HL-60 (cell line): ENCODE results near the gene KRT74.

Source experiments
- DNase-seq, 2 experiments: peaks; one replicate each; pipeline ENCODE4 v3.0.0-alpha.2; 2010 to 2020; ENCODE audit warnings: low read depth in 1 of 2, low spot score in 1 of 2
- H3K27ac ChIP-seq: fragments of 250-450 bp; sonication (Bioruptor Pico); replicated peaks from 2 replicates; pipeline ENCODE4 v1.5.1; 2020; ENCODE audit warnings: mild to moderate bottlenecking, moderate library complexity
- H3K27me3 ChIP-seq: fragments of 250-450 bp; sonication (Bioruptor Pico); 2 replicates; pipeline ENCODE4 v1.5.1; 2021; ENCODE audit warnings: mild to moderate bottlenecking, moderate library complexity; ENCODE audit not compliant: insufficient read depth, poor library complexity, severe bottlenecking
- H3K4me3 ChIP-seq: replicated peaks from 2 replicates; pipeline ENCODE4 v1.5.1; 2011; ENCODE audit warnings: mild to moderate bottlenecking, control low read depth, low read length; ENCODE audit not compliant: insufficient read depth
- GABPA ChIP-seq: IDR thresholded peaks from 2 replicates; pipeline ENCODE4 v1.6.1; 2012; ENCODE audit warnings: low read depth
- POLR2AphosphoS5 ChIP-seq: IDR thresholded peaks from 2 replicates; pipeline ENCODE4 v1.6.1; 2012; ENCODE audit warnings: low read depth
- REST ChIP-seq: IDR thresholded peaks from 2 replicates; pipeline ENCODE4 v1.6.1; 2012; ENCODE audit warnings: low read depth; ENCODE audit not compliant: insufficient replicate concordance
- SPI1 ChIP-seq: IDR thresholded peaks from 2 replicates; pipeline ENCODE4 v1.6.1; 2012; ENCODE audit warnings: low read depth, mild to moderate bottlenecking, borderline replicate concordance
- TF ChIP-seq, protein P1 (sequence below): IDR thresholded peaks from one replicate; pipeline ENCODE4 v1.5.1; 2011; ENCODE audit warnings: low read length, control low read depth, inconsistent platforms; ENCODE audit not compliant: insufficient read depth

The KRT74 gene

GRCh38 chr12:52524898-52525591, 48.6 kb downstream of the KRT74 start:
- no peak overlapping the region for H3K27ac ChIP-seq
- no peak overlapping the region for H3K4me3 ChIP-seq
- TF ChIP-seq SPI1 (no peak), POLR2AphosphoS5 (no peak), REST (no peak), GABPA (no peak)
- TF ChIP-seq, protein P1, sequence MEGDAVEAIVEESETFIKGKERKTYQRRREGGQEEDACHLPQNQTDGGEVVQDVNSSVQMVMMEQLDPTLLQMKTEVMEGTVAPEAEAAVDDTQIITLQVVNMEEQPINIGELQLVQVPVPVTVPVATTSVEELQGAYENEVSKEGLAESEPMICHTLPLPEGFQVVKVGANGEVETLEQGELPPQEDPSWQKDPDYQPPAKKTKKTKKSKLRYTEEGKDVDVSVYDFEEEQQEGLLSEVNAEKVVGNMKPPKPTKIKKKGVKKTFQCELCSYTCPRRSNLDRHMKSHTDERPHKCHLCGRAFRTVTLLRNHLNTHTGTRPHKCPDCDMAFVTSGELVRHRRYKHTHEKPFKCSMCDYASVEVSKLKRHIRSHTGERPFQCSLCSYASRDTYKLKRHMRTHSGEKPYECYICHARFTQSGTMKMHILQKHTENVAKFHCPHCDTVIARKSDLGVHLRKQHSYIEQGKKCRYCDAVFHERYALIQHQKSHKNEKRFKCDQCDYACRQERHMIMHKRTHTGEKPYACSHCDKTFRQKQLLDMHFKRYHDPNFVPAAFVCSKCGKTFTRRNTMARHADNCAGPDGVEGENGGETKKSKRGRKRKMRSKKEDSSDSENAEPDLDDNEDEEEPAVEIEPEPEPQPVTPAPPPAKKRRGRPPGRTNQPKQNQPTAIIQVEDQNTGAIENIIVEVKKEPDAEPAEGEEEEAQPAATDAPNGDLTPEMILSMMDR: no peak
- H3K27me3 ChIP-seq: no peaks in the 10 kb centered on the region
- no peak for DNase-seq

DNA sequence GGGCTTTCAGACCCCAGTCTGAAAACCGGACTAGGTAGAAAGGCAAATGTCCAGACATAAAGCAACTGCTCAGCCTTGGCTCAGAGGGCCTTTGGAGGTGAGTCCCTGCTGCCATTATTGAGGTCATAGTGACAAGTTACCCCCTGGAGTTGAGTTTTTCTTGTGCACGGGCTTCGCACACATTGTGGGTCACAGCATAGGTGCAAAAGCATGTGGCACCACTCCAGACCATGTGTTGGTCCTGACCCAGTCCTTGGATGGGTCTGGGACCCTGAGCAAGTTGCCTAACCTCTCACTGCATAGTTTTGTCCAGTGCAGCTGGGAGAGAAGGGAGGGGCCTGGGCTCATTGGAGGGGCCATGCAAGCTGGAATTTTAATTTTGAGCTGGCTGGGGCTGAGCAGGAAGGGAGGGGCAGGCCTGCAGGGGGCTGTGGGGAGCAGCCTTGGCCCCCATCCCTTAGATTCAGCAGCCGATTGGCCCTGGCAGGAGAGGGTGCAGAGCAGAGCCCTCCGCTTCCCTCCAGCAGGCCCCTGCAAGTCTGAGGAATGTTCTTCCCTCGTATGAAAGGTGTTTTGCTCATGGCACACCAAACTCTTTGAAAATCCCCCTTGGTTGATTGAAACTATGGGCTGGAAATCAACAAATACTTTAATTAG, 49.3 kb downstream of the KRT74 start:
- Histone ChIP-seq H3K27ac (no peak overlapping the region), H3K4me3 (no peak overlapping the region), H3K27me3 (no peaks in the 10 kb centered on the region)
- no peak for TF ChIP-seq REST
- TF ChIP-seq POLR2AphosphoS5: no peak
- no peak for TF ChIP-seq SPI1
- TF ChIP-seq GABPA: no peak
- TF ChIP-seq, protein P1: no peak
- no peak for DNase-seq

- DNase-seq: no peak
- Histone ChIP-seq H3K27ac (no peak overlapping the region), H3K4me3 (no peak overlapping the region), H3K27me3 (no peaks in the 10 kb centered on the region)
- TF ChIP-seq, protein P1: no peak
- no peak for TF ChIP-seq REST
- TF ChIP-seq SPI1: no peak
- TF ChIP-seq GABPA: no peak
- TF ChIP-seq POLR2AphosphoS5: no peak
Observed at GRCh38 chr12:52523824-52524223, 49.8 kb downstream of the KRT74 start.
